OCI-LY3 (cell line): Measurements from ENCODE around the gene AVP.

ENCODE experiments used
- EZH2phosphoT487 ChIP-seq: fragments of 200-600 bp; shearing (Covaris generic); IDR thresholded peaks from 2 replicates; pipeline ENCODE4 v1.6.1; 2018; ENCODE audit warnings: antibody characterized with exemption, mixed run types, low read depth
- TF ChIP-seq, protein P1 (sequence below): fragments of 200-600, 300-600 bp; sonication (generic); IDR thresholded peaks from 2 replicates; pipeline ENCODE4 v1.5.1; 2014; ENCODE audit warnings: antibody characterized with exemption, low read length, low read depth

DNA sequence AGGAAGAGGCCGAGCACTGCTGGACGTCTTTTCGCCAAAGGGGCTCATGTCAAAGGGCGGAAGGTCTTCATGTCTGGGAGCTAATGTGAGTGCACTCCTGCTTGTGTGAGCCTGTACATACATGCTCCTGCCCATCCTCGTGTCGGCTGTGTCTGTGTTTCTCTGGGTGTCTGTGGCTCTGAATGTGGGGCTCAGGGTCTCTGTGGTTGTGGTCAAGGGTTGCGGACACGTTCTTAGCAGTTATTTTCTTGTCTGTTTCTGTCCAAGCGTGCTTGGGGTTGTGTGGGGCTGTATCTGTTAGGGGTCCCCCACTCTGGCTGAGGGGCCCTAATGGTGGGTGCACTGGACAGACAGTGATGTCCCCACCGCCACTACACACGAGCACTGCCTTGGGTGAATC lies 2.9 kb downstream of the AVP start:
- TF ChIP-seq, protein P1, sequence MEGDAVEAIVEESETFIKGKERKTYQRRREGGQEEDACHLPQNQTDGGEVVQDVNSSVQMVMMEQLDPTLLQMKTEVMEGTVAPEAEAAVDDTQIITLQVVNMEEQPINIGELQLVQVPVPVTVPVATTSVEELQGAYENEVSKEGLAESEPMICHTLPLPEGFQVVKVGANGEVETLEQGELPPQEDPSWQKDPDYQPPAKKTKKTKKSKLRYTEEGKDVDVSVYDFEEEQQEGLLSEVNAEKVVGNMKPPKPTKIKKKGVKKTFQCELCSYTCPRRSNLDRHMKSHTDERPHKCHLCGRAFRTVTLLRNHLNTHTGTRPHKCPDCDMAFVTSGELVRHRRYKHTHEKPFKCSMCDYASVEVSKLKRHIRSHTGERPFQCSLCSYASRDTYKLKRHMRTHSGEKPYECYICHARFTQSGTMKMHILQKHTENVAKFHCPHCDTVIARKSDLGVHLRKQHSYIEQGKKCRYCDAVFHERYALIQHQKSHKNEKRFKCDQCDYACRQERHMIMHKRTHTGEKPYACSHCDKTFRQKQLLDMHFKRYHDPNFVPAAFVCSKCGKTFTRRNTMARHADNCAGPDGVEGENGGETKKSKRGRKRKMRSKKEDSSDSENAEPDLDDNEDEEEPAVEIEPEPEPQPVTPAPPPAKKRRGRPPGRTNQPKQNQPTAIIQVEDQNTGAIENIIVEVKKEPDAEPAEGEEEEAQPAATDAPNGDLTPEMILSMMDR = no peak
- no peak for TF ChIP-seq EZH2phosphoT487
